ENCODE measurements around the gene DCLK1. TPM values are rescaled to one million over a fixed set of nuclear protein-coding genes. Genes with fewer than 3 reads are reported as not detected.

The DCLK1 gene
- not detected for total RNA-seq

DNA sequence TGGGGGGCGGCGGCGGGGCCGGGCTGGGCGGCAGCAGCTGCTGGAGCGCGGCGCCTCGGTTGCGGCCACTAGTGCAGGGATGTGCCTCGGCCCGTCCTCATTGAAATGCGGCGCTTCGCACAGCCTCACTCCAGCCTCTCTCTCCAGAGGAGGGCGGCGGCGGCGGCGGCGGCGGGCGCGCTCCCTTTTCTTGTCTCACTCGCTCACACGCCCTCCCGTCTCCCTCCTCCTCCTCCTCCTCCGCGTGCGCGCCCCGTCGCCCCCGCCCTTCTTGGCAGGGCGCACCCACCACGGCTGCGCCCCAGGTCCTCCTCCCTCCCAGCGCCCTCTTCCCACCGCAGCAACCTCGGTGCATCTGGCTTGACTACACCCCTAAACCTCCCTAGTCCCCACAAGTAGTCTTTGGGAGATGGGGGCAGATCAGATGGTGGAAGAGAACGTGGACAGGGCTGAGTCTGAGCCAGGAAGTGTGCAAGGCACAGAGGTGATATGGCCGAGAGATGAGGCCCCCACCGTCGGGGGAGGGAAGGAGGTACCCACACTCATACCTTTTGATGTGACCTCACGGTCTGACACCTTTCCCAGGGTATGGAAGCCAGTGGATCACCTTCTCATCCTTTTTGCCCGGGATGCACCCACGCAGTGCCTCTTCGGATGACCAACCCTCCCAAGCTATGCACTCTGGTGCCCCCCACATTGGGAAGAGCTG is at the start of gene DCLK1:
Gene DCLK1, minus strand, starts transcription at position 161 of the 709 bp plus-strand sequence.
- Mint-ChIP-seq H3K36me3 (ENCODE audit: low read depth) (no peaks in the 10 kb centered on the region), H3K27ac (no peak within 1 kb of the TSS), H3K27me3 (ENCODE audit: low read depth) (peaks cover 18% of the 10 kb centered on the region), H3K4me3 (no peak within 1 kb of the TSS), H3K9me3 (ENCODE audit: insufficient read depth) (no peaks in the 10 kb centered on the region), H3K4me1 (ENCODE audit: low read depth) (no peaks in the 10 kb centered on the region)
- DNase-seq (no peak), ATAC-seq (no peak)
- POLR2A ChIA-PET, result no interaction called here
- CTCF ChIA-PET, result no interaction called here

DNA sequence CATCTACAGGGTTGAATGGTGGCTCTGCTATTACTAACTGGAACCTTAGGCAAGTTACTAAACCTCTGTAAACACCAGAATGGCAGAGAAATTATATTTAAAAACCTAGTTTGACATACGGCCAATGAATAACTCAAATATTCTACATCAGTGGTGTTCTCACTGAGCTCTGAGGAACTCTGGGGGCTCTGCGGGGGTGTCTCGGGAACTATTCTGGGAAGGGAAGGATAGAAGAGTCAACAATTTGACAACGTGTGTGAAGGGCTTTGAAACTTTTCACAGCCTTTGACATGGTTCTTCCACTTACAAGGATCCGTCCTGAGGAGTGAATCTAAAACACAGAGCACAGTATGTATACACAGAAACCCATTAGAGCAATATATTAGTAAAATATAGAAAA is 44.4 kb upstream of the DCLK1 start:
- Mint-ChIP-seq H3K4me1 (ENCODE audit: low read depth) (no peaks in the 10 kb centered on the region), H3K27ac (no peak overlapping the region), H3K36me3 (ENCODE audit: low read depth) (no peaks in the 10 kb centered on the region), H3K4me3 (no peak overlapping the region), H3K27me3 (ENCODE audit: low read depth) (no peaks in the 10 kb centered on the region), H3K9me3 (ENCODE audit: insufficient read depth) (no peaks in the 10 kb centered on the region)
- DNase-seq (no peak), ATAC-seq (no peak)
- ChIA-PET CTCF (no interaction called here), POLR2A (no interaction called here)

DNA sequence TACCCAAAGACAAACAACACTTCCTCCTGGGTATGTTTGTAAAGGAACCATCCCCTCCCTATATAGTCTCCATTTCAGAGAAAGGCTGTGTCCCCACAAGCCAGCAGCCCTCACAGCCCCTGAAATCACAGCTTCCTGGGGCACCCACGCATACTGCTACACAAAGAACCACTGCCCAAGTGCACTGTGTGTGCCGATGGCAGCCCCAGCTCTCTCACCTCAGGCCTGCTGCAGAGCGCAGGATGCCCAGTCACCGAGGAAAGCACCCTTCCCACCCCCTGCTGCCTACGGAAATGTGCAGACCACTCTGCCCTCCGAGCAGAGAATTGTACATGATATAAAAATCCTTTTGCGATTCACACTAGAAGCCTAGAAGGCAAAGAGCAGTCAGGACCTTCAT is 43.7 kb upstream of the DCLK1 start:
- Mint-ChIP-seq H3K36me3 (ENCODE audit: low read depth) (no peaks in the 10 kb centered on the region), H3K27ac (no peak overlapping the region), H3K4me1 (ENCODE audit: low read depth) (no peaks in the 10 kb centered on the region), H3K27me3 (ENCODE audit: low read depth) (no peaks in the 10 kb centered on the region), H3K4me3 (no peak overlapping the region), H3K9me3 (ENCODE audit: insufficient read depth) (no peaks in the 10 kb centered on the region)
- ATAC-seq, result no peak
- DNase-seq, result no peak
- CTCF ChIA-PET, result no interaction called here
- POLR2A ChIA-PET, result no interaction called here

DNA sequence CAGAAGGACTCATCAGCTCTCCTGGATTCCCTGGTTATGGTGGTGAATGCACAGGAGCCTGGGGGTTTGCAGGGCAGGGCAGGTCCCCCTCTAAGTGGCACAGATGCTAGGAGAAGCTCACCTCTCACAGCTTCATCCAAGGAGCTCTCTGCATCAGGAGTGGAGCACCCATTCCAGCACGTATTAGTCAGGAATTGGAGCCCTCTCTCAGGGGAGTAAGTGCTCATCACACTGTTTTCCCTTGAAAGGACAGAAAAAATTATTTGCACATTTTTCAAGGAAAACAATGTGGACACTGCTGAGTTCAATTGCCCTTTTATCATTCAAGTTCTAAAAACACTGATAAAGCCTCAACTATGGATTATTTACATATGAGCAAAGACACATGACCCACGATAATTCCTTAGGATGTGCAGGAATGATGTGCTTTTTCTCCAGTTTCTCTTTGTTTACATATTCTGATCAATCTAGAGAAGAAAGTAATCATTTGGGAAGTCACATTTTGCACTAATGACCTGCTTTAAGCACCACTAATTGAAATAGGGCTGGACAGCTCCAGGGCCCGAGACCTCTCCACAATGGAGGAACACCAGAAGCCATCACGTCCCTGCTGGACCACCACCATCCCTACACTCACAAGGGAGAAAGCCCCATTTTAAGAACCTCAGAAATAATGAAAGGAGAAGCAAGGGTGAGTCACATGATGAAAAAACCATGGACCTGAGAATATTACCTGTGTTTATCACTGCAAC is 42.6 kb upstream of the DCLK1 start:
- no peaks in the 10 kb centered on the region for H3K36me3 Mint-ChIP-seq (ENCODE audit: low read depth)
- H3K4me3 Mint-ChIP-seq, result no peak overlapping the region
- no peak overlapping the region for H3K27ac Mint-ChIP-seq
- no peak for DNase-seq
- no peaks in the 10 kb centered on the region for H3K27me3 Mint-ChIP-seq (ENCODE audit: low read depth)
- no peaks in the 10 kb centered on the region for H3K9me3 Mint-ChIP-seq (ENCODE audit: insufficient read depth)
- no peaks in the 10 kb centered on the region for H3K4me1 Mint-ChIP-seq (ENCODE audit: low read depth)
- POLR2A ChIA-PET, result no interaction called here
- no peak for ATAC-seq
- CTCF ChIA-PET, result no interaction called here

DNA sequence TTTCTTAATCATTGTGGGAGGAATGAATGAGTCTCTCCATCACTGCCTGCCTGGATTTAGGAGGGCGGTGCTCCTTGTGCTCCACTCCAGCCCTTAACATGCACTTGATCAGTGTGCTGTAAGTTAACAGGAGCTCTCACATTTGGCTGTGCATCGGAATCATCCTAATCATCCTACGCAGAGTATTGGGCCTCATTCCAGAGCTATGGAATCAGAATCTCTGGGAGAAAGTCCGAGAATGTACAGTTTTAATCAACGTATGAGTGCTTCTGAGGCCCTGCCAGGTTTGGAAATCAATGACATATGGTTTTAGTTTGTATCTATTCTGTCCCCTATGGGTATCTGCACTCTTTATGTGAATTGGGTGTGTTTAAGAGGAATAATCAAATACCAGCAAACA is 34.9 kb upstream of the DCLK1 start:
- Mint-ChIP-seq H3K27ac (no peak overlapping the region), H3K36me3 (ENCODE audit: low read depth) (no peaks in the 10 kb centered on the region), H3K4me1 (ENCODE audit: low read depth) (no peaks in the 10 kb centered on the region), H3K9me3 (ENCODE audit: insufficient read depth) (no peaks in the 10 kb centered on the region), H3K27me3 (ENCODE audit: low read depth) (no peaks in the 10 kb centered on the region), H3K4me3 (no peak overlapping the region)
- CTCF ChIA-PET, result no interaction called here
- DNase-seq (no peak), ATAC-seq (no peak)
- POLR2A ChIA-PET, result no interaction called here

DNA sequence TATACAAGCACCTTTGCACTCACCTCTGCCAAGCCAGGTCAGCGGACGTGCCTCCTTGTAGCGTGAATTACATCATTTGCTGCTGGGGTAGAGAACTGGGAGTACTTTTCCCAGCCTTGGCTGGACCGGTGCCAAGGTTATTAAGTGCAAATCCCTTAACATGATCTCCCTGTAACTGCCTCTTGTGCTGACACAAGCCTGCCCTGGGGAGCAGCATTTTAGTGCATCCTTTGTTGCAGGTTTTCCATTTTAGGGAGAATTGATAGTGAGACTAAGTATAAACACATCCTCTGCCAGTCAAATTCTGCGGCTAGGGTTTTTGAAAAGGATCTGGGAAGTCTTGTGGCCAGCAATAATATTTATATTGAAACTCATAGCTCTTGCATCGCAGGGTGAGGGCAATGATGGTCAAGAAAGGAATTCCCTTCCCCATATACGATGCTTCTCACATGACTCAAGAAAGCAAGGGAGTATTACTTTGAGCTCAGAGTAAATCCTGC is 32.7 kb upstream of the DCLK1 start:
- ChIA-PET CTCF (no interaction called here), POLR2A (no interaction called here)
- Mint-ChIP-seq H3K27ac (no peak overlapping the region), H3K36me3 (ENCODE audit: low read depth) (no peaks in the 10 kb centered on the region), H3K27me3 (ENCODE audit: low read depth) (no peaks in the 10 kb centered on the region), H3K4me1 (ENCODE audit: low read depth) (no peaks in the 10 kb centered on the region), H3K4me3 (no peak overlapping the region), H3K9me3 (ENCODE audit: insufficient read depth) (no peaks in the 10 kb centered on the region)
- DNase-seq (no peak), ATAC-seq (no peak)

DNA sequence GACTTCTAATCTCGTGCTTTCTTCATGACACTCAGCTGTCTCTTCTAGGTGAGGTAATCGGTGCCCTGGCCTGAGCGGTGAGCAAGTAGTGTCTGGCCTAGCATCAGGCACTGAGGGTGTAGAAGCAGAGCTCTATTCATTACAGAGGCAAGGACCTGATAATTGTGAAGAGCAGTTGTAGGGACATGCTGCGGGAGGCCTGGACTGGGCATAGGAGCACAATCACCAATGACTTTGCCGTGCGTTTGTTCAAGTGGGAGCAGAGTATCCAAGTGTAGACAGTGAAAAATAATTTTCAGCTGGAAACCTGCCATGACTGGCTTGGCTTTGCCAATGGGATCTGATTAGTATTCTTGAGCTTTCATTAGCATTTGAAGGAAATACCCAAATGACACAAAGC is 32.1 kb upstream of the DCLK1 start:
- Mint-ChIP-seq H3K36me3 (ENCODE audit: low read depth) (no peaks in the 10 kb centered on the region), H3K9me3 (ENCODE audit: insufficient read depth) (no peaks in the 10 kb centered on the region), H3K27ac (no peak overlapping the region), H3K27me3 (ENCODE audit: low read depth) (no peaks in the 10 kb centered on the region), H3K4me3 (no peak overlapping the region), H3K4me1 (ENCODE audit: low read depth) (no peaks in the 10 kb centered on the region)
- POLR2A ChIA-PET, result no interaction called here
- DNase-seq (no peak), ATAC-seq (no peak)
- CTCF ChIA-PET, result no interaction called here

DNA sequence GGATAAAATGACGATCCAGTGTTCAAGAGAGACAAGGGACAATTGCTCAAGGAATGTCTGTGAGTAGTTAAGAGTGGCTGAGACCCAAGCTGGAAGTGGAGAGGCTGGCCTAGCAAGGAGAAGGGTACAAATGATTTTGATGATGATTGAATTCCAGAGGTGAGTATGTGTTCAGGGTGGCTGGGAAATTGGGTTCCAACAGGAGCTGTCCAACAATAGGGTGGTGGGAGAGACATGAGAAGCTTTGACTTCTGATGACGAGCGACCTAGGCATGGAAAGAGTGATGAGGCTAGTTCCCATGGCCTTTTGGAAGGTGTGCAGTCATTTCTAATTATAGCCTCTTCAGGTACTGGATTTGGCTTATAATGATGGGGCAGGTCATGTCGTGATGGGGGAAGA is 29.1 kb upstream of the DCLK1 start:
- no peak overlapping the region for H3K27ac Mint-ChIP-seq
- H3K4me1 Mint-ChIP-seq (ENCODE audit: low read depth), result no peaks in the 10 kb centered on the region
- ChIA-PET CTCF (no interaction called here), POLR2A (no interaction called here)
- H3K9me3 Mint-ChIP-seq (ENCODE audit: insufficient read depth), result no peaks in the 10 kb centered on the region
- no peak for DNase-seq
- no peaks in the 10 kb centered on the region for H3K27me3 Mint-ChIP-seq (ENCODE audit: low read depth)
- ATAC-seq, result no peak
- H3K4me3 Mint-ChIP-seq, result no peak overlapping the region
- H3K36me3 Mint-ChIP-seq (ENCODE audit: low read depth), result no peaks in the 10 kb centered on the region

DNA sequence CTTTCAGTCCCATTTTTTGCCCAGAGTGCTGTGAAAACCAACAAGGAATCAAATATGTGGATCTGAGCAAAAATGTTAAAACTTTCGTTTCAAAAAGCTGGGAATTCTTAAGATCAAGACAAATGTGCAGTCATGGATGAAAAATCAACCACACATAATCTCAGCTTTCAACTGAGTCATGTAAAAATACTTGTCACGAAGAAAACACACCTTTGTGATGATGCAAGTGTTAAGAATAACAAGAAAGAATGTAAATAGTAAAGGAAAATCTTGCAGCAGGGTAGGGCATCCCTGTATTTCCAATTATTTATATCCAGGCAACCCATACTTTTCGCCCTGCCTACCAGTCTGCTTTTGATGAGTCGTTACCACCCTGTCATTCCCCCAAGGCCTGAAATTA is 27.4 kb upstream of the DCLK1 start:
- H3K4me3 Mint-ChIP-seq, result no peak overlapping the region
- no peaks in the 10 kb centered on the region for H3K36me3 Mint-ChIP-seq (ENCODE audit: low read depth)
- H3K27ac Mint-ChIP-seq, result no peak overlapping the region
- no peak for ATAC-seq
- no peaks in the 10 kb centered on the region for H3K4me1 Mint-ChIP-seq (ENCODE audit: low read depth)
- no peak for DNase-seq
- no peaks in the 10 kb centered on the region for H3K9me3 Mint-ChIP-seq (ENCODE audit: insufficient read depth)
- H3K27me3 Mint-ChIP-seq (ENCODE audit: low read depth), result no peaks in the 10 kb centered on the region
- ChIA-PET POLR2A (no interaction called here), CTCF (no interaction called here)

DNA sequence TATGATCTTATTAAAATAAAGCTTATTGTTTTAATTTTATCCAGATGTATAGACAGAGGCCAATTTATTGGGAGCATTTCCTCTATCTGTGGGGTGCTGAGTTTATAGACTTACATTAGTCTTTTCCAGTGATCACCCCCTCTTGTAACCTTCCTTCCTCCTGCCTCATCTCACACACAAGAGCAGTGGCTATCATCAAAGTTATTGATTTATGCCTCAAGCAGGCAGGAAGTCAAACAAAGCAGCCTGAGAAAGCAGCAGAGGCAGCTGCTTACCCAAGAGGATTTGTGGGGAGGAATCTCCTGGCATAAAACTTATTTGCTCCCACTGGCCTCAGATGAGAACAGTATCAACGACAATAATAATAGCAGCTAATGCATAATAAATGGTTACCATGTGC is 26.3 kb upstream of the DCLK1 start:
- H3K27ac Mint-ChIP-seq, result no peak overlapping the region
- DNase-seq, result no peak
- POLR2A ChIA-PET, result no interaction called here
- H3K4me1 Mint-ChIP-seq (ENCODE audit: low read depth), result no peaks in the 10 kb centered on the region
- H3K4me3 Mint-ChIP-seq, result no peak overlapping the region
- no peaks in the 10 kb centered on the region for H3K27me3 Mint-ChIP-seq (ENCODE audit: low read depth)
- H3K36me3 Mint-ChIP-seq (ENCODE audit: low read depth), result no peaks in the 10 kb centered on the region
- ATAC-seq, result no peak
- CTCF ChIA-PET, result no interaction called here
- no peaks in the 10 kb centered on the region for H3K9me3 Mint-ChIP-seq (ENCODE audit: insufficient read depth)

DNA sequence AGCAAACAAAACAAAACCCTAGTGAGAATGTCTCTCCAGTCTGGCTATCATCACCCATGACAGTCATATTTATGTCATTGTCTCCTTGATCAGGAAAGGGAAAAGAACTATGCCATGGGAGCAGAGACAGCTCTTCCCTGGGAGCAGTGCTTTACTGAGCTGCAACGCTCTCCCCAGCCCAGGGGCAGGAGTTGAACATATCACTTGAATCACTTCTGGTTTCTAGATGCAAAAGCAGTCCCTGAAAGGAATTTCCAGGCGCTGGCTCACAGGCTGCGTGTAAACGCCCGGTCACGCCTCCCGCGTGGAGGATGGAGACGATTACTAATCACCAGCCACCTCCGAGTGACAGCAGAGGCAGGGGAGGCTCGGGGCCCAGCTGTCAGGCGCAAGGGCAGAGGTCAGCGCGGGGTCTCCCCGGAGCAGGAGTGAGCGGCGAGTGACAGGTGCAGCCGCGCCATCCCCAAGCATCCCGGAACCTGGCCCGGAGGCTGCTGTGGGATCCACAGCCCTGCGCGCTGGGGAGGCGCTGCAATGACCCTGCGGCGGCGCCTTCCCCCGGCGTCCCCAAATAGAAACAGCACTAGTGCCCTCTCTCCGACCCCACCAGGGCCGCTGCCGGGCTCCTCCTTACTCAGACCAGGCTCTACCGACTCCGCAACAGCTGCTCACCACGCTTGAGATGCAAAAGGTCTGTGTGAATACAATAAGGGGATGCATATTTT is 23.5 kb upstream of the DCLK1 start:
- H3K4me3 Mint-ChIP-seq, result no peak overlapping the region
- H3K4me1 Mint-ChIP-seq (ENCODE audit: low read depth), result no peaks in the 10 kb centered on the region
- H3K9me3 Mint-ChIP-seq (ENCODE audit: insufficient read depth), result no peaks in the 10 kb centered on the region
- CTCF ChIA-PET, result no interaction called here
- ATAC-seq, result no peak
- H3K27me3 Mint-ChIP-seq (ENCODE audit: low read depth), result no peaks in the 10 kb centered on the region
- POLR2A ChIA-PET, result no interaction called here
- H3K27ac Mint-ChIP-seq, result no peak overlapping the region
- no peak for DNase-seq
- no peaks in the 10 kb centered on the region for H3K36me3 Mint-ChIP-seq (ENCODE audit: low read depth)

DNA sequence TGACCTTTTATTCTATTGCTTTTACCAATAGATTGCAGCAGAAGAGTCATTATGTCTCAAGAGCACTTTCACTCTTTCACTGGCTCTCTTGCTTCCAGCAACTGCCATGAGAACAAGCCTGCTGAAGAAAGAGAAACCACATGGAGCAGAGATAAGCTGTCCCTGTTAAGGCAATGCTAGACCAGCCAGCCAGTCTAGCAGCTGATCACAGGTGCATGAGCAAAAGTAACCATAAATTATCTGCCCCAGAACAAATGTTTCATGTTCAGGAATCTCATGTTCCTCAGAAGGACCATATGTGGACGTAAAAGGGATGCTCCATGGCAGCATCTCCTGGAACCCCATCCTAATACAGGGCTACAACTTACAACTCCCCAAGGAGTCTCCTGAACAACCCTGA is 20.4 kb upstream of the DCLK1 start:
- no peak overlapping the region for H3K27ac Mint-ChIP-seq
- no peak overlapping the region for H3K4me3 Mint-ChIP-seq
- H3K36me3 Mint-ChIP-seq (ENCODE audit: low read depth), result no peaks in the 10 kb centered on the region
- H3K9me3 Mint-ChIP-seq (ENCODE audit: insufficient read depth), result no peaks in the 10 kb centered on the region
- DNase-seq (no peak), ATAC-seq (no peak)
- H3K27me3 Mint-ChIP-seq (ENCODE audit: low read depth), result no peaks in the 10 kb centered on the region
- ChIA-PET CTCF (no interaction called here), POLR2A (no interaction called here)
- H3K4me1 Mint-ChIP-seq (ENCODE audit: low read depth), result no peaks in the 10 kb centered on the region
